GM21723 (cell line): ENCODE results near the gene XRCC5.
"Not testable (repeated sequence)": the region's sequence is repeated elsewhere in the genome, so short reads cannot be mapped to it uniquely, and the experiment has no call there.

Experiments
- ATAC-seq: cut with Tn5 transposase; IDR thresholded peaks from one replicate; pipeline ENCODE4 v1.9.1; 2021; ENCODE audit warnings: mild to moderate bottlenecking, moderate library complexity; ENCODE audit not compliant: unreplicated experiment

Gene XRCC5

GRCh38 chr2:216108967-216109921 lies at the start of gene XRCC5:
Gene XRCC5, plus strand, starts transcription at chr2:216109348. Its CDS starts 89 bp downstream, at chr2:216109437.
- peak; percentile 55 for ATAC-seq

GRCh38 chr2:216064014-216064630 lies 45.0 kb upstream of the XRCC5 start:
- no peak for ATAC-seq

- no peak for ATAC-seq
Measured at GRCh38 chr2:216064665-216065064, 44.5 kb upstream of the XRCC5 start.

- no peak for ATAC-seq
Measured at GRCh38 chr2:216066230-216066629, 42.9 kb upstream of the XRCC5 start.

GRCh38 chr2:216069028-216069427 lies 40.1 kb upstream of the XRCC5 start:
- no peak for ATAC-seq

GRCh38 chr2:216070195-216070594 lies 39.0 kb upstream of the XRCC5 start:
- no peak for ATAC-seq

GRCh38 chr2:216071111-216071851 lies 37.9 kb upstream of the XRCC5 start:
- no peak for ATAC-seq

GRCh38 chr2:216072473-216072872 lies 36.7 kb upstream of the XRCC5 start:
- no peak for ATAC-seq

- no peak for ATAC-seq
Measured at GRCh38 chr2:216073773-216074172, 35.4 kb upstream of the XRCC5 start.

GRCh38 chr2:216074380-216074779 lies 34.8 kb upstream of the XRCC5 start:
- no peak for ATAC-seq

- no peak for ATAC-seq
Measured at GRCh38 chr2:216074794-216075193, 34.4 kb upstream of the XRCC5 start.

- ATAC-seq = no peak
Measured at GRCh38 chr2:216075510-216076485, 33.4 kb upstream of the XRCC5 start.

- no peak for ATAC-seq
Measured at GRCh38 chr2:216078776-216079175, 30.4 kb upstream of the XRCC5 start.

GRCh38 chr2:216080048-216080447 lies 29.1 kb upstream of the XRCC5 start:
- ATAC-seq = not testable (repeated sequence)

- ATAC-seq = no peak
Measured at GRCh38 chr2:216081012-216081411, 28.1 kb upstream of the XRCC5 start.

- ATAC-seq = peak; percentile 96
Measured at GRCh38 chr2:216081487-216082116, 27.5 kb upstream of the XRCC5 start, which contains the start of the genes PECR and TMEM169. Gene PECR, minus strand, starts transcription at chr2:216081809. Its CDS starts 68 bp downstream, at chr2:216081741. Gene TMEM169, plus strand, starts transcription at chr2:216081919. Its CDS starts 14,045 bp downstream, at chr2:216095964.

GRCh38 chr2:216082117-216082711 lies 26.9 kb upstream of the XRCC5 start:
- ATAC-seq = peak; percentile 19

GRCh38 chr2:216082805-216083204 lies 26.3 kb upstream of the XRCC5 start:
- no peak for ATAC-seq
